GM19438 (cell line): ENCODE measurements around the gene APRT.
"Not testable (repeated sequence)": the region's sequence is repeated elsewhere in the genome, so short reads cannot be mapped to it uniquely, and the experiment has no call there.

Experiments used
- ATAC-seq: cut with Tn5 transposase; IDR thresholded peaks from one replicate; pipeline ENCODE4 v1.9.1; 2021; ENCODE audit warnings: low read depth; ENCODE audit not compliant: unreplicated experiment

Gene APRT

GRCh38 chr16:88790312-88791211 is 21.2 kb downstream of the APRT start:
- no peak for ATAC-seq

GRCh38 chr16:88789594-88789993 is 22.1 kb downstream of the APRT start:
- ATAC-seq = no peak

GRCh38 chr16:88788749-88789148 is 23.0 kb downstream of the APRT start:
- ATAC-seq = not testable (repeated sequence)

GRCh38 chr16:88787579-88788314 is 24.0 kb downstream of the APRT start:
- no peak for ATAC-seq

GRCh38 chr16:88785106-88785924 is 26.4 kb downstream of the APRT start, which contains the start of gene PIEZO1:
Gene PIEZO1, minus strand, starts transcription at chr16:88785220. Its CDS starts 256 bp downstream, at chr16:88784964.
- ATAC-seq = no peak

GRCh38 chr16:88784856-88785105 is 26.9 kb downstream of the APRT start:
- no peak for ATAC-seq

GRCh38 chr16:88784074-88784855 is 27.5 kb downstream of the APRT start:
- no peak for ATAC-seq

GRCh38 chr16:88783391-88784073 is 28.2 kb downstream of the APRT start:
- no peak for ATAC-seq

- ATAC-seq = no peak
Measured at GRCh38 chr16:88782454-88783390, 29.0 kb downstream of the APRT start.

- ATAC-seq = no peak
Measured at GRCh38 chr16:88781140-88782077, 30.3 kb downstream of the APRT start.

GRCh38 chr16:88780142-88781062 is 31.3 kb downstream of the APRT start:
- ATAC-seq = no peak

- ATAC-seq = no peak
Measured at GRCh38 chr16:88779406-88780141, 32.2 kb downstream of the APRT start.

GRCh38 chr16:88778541-88779065 is 33.1 kb downstream of the APRT start:
- no peak for ATAC-seq

- no peak for ATAC-seq
Measured at GRCh38 chr16:88778271-88778525, 33.5 kb downstream of the APRT start.

GRCh38 chr16:88777471-88778270 is 34.1 kb downstream of the APRT start:
- no peak for ATAC-seq
